Activated CD8-positive, alpha-beta memory T cell treated with anti-CD3 and anti-CD28 coated beads for 1 hour (primary cell): Measurements from ENCODE around the gene DBF4B.
"Not testable (repeated sequence)": the region's sequence is repeated elsewhere in the genome, so short reads cannot be mapped to it uniquely, and the experiment has no call there.

Experiments
- DNase-seq, 2 donors: peaks; one replicate each; pipeline ENCODE4 v3.0.0-alpha.2; 2020; ENCODE audit warnings: low read depth in 1 of 2; ENCODE audit errors: extremely low read depth in 1 of 2

Gene DBF4B

GRCh38 chr17:44708401-44709263, at the start of gene DBF4B:
TSS of gene DBF4B (plus strand) at chr17:44708665. CDS start at chr17:44708821, 156 bp downstream.
- DNase-seq, result peak; percentile 61 to 64

- DNase-seq, result no peak
Measured at GRCh38 chr17:44661835-44662234, 46.6 kb upstream of the DBF4B start.

GRCh38 chr17:44663095-44663494, 45.4 kb upstream of the DBF4B start:
- no peak for DNase-seq

- DNase-seq, result no peak
Measured at GRCh38 chr17:44664867-44665266, 43.6 kb upstream of the DBF4B start.

GRCh38 chr17:44666006-44666405, 42.5 kb upstream of the DBF4B start:
- DNase-seq, result no peak

GRCh38 chr17:44672479-44673093, 35.9 kb upstream of the DBF4B start:
- no peak for DNase-seq

- no peak for DNase-seq
Measured at GRCh38 chr17:44673893-44674292, 34.6 kb upstream of the DBF4B start.

- DNase-seq, result no peak
Measured at GRCh38 chr17:44677136-44677535, 31.3 kb upstream of the DBF4B start.

GRCh38 chr17:44683303-44683702, 25.2 kb upstream of the DBF4B start:
- DNase-seq, result not testable (repeated sequence)

- no peak for DNase-seq
Measured at GRCh38 chr17:44687756-44688155, 20.7 kb upstream of the DBF4B start.

- no peak for DNase-seq
Measured at GRCh38 chr17:44688200-44688599, 20.3 kb upstream of the DBF4B start.

- DNase-seq, result no peak
Measured at GRCh38 chr17:44688675-44689476, 19.6 kb upstream of the DBF4B start.

GRCh38 chr17:44689477-44690217, 18.8 kb upstream of the DBF4B start, which contains the start of gene CCDC43:
TSS of gene CCDC43 (minus strand) at chr17:44689776. CDS start at chr17:44689753, 23 bp downstream.
- DNase-seq, result peak; percentile 82 to 88

GRCh38 chr17:44690746-44691306, 17.6 kb upstream of the DBF4B start:
- not testable (repeated sequence) for DNase-seq

GRCh38 chr17:44693609-44694008, 14.9 kb upstream of the DBF4B start:
- DNase-seq, result no peak

GRCh38 chr17:44700288-44700687, 8.2 kb upstream of the DBF4B start:
- DNase-seq, result not testable (repeated sequence)

GRCh38 chr17:44707755-44708400, 587 bp upstream of the DBF4B start:
- DNase-seq, result no peak

GRCh38 chr17:44719444-44719843, 11.0 kb downstream of the DBF4B start:
- no peak for DNase-seq

- no peak for DNase-seq
Measured at GRCh38 chr17:44722254-44722653, 13.8 kb downstream of the DBF4B start.

- DNase-seq, result not testable (repeated sequence)
Measured at GRCh38 chr17:44726121-44726520, 17.7 kb downstream of the DBF4B start.
